T-helper 1 cell treated with Interleukin-12 subunit alpha and Interleukin-12 subunit beta and Interleukin-4 antibody, amounts not matched to agents 30 μg/mL and 1 μg/mL, for 36 hours (primary cell): ENCODE measurements around the gene SHC4.
A peak's percentile ranks its signal among the peaks of the same experiment; 100 is the strongest.

ENCODE experiments used
- H3K27ac Mint-ChIP-seq: one replicate; pipeline ENCODE4 v1.8.0; 2021; ENCODE audit warnings: mild to moderate bottlenecking, mixed read lengths
- H3K27me3 Mint-ChIP-seq: one replicate; pipeline ENCODE4 v1.8.0; 2021; ENCODE audit warnings: low read depth, mixed read lengths
- H3K36me3 Mint-ChIP-seq: one replicate; pipeline ENCODE4 v1.8.0; 2021; ENCODE audit warnings: low read depth, mixed read lengths
- H3K4me1 Mint-ChIP-seq: one replicate; pipeline ENCODE4 v1.8.0; 2021; ENCODE audit warnings: low read depth, mixed read lengths
- H3K4me3 Mint-ChIP-seq: one replicate; pipeline ENCODE4 v1.8.0; 2021; ENCODE audit warnings: mild to moderate bottlenecking, moderate library complexity, mixed read lengths
- H3K9me3 Mint-ChIP-seq: one replicate; pipeline ENCODE4 v1.8.0; 2021; ENCODE audit warnings: mixed read lengths

Gene SHC4

DNA sequence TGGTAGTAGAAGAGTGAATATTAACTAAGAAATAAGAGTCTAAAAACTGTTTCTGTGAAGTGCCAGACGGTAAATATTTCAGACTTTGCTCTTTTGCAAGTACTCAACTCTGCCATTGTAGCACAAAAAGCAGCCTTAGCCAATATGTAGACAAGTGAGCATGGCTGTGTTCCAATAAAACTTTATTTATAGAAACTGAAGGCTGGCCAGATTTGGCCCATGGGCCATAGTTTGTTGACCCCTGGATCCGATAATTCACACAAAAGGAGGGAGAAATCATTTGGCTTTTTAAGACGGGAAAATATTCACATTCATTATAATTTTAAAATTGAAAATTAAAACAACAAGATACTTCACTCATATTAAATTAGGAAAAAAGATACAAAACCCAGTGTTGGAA lies 70.4 kb downstream of the SHC4 start:
- H3K27me3 Mint-ChIP-seq: peaks cover 8% of the 10 kb centered on the region
- H3K36me3 Mint-ChIP-seq: no peaks in the 10 kb centered on the region
- H3K4me1 Mint-ChIP-seq: peaks cover 10% of the 10 kb centered on the region

DNA sequence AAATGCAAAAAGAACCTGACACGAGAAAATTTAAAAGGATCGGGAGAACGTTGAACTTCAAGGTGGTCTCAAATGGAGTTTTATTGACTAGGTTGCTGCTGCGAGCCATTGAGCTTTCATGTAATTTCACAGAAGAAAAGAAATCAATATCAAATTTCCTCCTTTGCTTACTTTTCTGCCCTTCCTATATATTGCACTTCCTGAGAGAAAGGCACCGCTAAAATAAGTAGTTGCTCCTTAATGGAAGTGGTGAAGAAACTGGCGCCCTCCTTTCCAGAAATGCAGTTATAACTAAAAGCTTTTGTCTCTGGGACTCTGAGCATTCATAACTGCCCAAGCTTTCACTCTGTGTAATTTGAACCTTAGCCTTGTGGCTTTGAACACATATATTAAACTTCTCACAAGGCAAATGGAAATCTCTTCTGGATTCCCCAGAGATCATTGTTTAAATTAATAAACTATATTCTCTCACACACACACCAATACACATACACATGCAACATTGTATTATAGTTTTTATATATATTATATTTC lies 72.4 kb downstream of the SHC4 start:
- Mint-ChIP-seq H3K27me3 (peaks cover 8% of the 10 kb centered on the region), H3K4me3 (no peak overlapping the region), H3K9me3 (no peaks in the 10 kb centered on the region), H3K4me1 (peaks cover 17% of the 10 kb centered on the region), H3K27ac (no peak overlapping the region), H3K36me3 (no peaks in the 10 kb centered on the region)

More for the DNA sequence above, 70.4 kb downstream of the SHC4 start:
- Mint-ChIP-seq H3K27ac (no peak overlapping the region), H3K4me3 (no peak overlapping the region), H3K9me3 (no peaks in the 10 kb centered on the region)

DNA sequence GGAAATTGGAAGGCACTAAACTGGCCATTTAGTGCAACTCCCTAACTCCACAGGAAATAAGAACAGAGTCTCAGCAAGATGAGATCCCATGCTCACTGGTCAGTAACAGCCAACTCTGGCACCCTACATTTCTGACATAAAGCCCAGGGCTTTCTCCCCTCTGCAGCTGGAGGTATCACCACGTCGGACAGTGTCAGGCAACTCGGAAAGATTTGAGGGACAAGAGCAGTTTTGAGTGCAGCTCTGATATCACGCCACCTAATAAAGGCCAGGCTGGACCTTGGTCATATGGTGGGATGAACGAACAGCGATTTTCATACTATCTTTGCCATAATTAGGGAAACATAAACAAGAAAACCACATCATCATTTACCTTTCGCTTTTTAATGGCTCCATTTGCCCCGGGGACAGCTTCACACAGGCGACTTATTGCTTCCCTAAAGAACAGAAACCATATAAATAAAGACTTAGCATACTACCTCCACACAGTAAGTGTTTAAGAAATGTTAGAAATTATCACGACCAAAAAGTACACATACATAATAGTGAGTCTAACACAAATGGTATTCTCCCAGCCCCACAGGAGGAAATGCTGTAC lies 73.2 kb downstream of the SHC4 start:
- Mint-ChIP-seq H3K4me3 (no peak overlapping the region), H3K4me1 (peaks cover 17% of the 10 kb centered on the region), H3K9me3 (no peaks in the 10 kb centered on the region), H3K36me3 (no peaks in the 10 kb centered on the region), H3K27ac (no peak overlapping the region), H3K27me3 (peaks cover 8% of the 10 kb centered on the region)

DNA sequence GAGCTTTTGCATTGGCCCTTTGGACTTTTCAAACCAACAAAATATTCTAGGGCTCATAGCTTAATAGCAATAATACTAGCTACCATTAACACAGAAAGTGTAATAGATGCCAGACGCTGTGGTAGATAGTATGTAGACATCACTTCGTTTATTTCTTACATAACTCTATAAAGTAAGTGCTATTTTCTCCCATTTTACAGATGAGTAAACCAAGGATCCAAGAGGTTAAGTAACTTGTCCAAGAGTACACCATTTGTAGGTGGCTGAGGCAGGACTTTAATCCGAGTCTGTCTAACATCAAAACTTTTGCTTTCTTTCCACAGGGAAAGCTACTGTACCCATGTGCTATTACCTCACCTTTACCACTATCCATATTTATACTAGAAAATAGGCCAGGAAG lies 73.8 kb downstream of the SHC4 start:
- Mint-ChIP-seq H3K27me3 (peaks cover 7% of the 10 kb centered on the region), H3K4me1 (peaks cover 17% of the 10 kb centered on the region), H3K36me3 (no peaks in the 10 kb centered on the region), H3K4me3 (no peak overlapping the region), H3K27ac (no peak overlapping the region), H3K9me3 (no peaks in the 10 kb centered on the region)

DNA sequence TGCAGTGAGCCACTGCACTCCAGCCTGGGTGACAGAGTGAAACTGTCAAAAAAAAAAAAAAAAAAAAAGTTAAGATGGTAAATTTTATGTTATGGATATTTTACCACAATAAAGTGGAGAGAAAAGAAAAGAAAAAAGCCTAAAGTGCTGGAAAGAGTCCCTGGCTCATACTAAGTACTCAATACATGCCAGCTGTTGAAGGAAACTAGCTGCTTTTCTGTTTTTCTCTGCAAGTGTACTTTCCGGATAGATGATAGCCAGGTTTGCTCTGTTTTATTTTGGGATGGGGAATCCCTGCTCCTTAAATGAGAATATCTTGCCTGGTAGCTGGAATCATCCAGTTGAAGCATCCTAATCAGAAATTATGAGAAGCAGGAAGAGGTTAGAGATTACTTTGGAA lies 74.9 kb downstream of the SHC4 start:
- Mint-ChIP-seq H3K27me3 (peaks cover 6% of the 10 kb centered on the region), H3K4me1 (peaks cover 12% of the 10 kb centered on the region), H3K27ac (no peak overlapping the region), H3K9me3 (no peaks in the 10 kb centered on the region), H3K4me3 (no peak overlapping the region), H3K36me3 (no peaks in the 10 kb centered on the region)

DNA sequence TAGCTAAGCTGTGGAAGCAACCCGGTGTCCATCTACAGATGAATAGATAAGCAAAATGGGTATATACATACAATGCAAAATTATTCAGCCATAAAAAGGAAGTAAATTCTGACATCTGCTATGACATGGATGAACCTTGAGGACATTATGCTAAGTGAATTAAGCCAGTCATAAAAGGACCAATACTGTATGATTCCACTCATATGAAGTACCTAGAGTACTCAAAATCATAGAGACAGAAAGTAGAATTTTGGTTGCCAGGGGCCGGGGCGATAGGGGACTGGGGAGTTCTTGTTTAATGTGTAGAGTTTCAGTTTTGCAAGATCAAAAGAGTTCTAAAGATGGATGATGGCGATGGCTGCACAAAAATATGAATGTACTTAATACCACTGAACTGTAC lies 75.5 kb downstream of the SHC4 start:
- Mint-ChIP-seq H3K36me3 (no peaks in the 10 kb centered on the region), H3K4me3 (no peak overlapping the region), H3K9me3 (no peaks in the 10 kb centered on the region), H3K4me1 (peaks cover 12% of the 10 kb centered on the region), H3K27ac (peak overlapping the region; percentile 7), H3K27me3 (peaks cover 4% of the 10 kb centered on the region)

GRCh38 chr15:48887144-48887543 lies 76.6 kb downstream of the SHC4 start:
- Mint-ChIP-seq H3K27ac (no peak overlapping the region), H3K4me3 (no peak overlapping the region), H3K4me1 (peaks cover 12% of the 10 kb centered on the region), H3K27me3 (no peaks in the 10 kb centered on the region), H3K9me3 (no peaks in the 10 kb centered on the region), H3K36me3 (no peaks in the 10 kb centered on the region)

- Mint-ChIP-seq H3K27ac (no peak overlapping the region), H3K36me3 (peaks cover 6% of the 10 kb centered on the region), H3K27me3 (no peaks in the 10 kb centered on the region), H3K9me3 (no peaks in the 10 kb centered on the region), H3K4me1 (peaks cover 29% of the 10 kb centered on the region), H3K4me3 (no peak overlapping the region)
Measured at GRCh38 chr15:48883699-48884098, 80.0 kb downstream of the SHC4 start.

- Mint-ChIP-seq H3K4me3 (peak overlapping the region; percentile 99), H3K9me3 (no peaks in the 10 kb centered on the region), H3K27me3 (no peaks in the 10 kb centered on the region), H3K36me3 (peaks cover 15% of the 10 kb centered on the region), H3K4me1 (peaks cover 33% of the 10 kb centered on the region), H3K27ac (no peak overlapping the region)
Measured at GRCh38 chr15:48880070-48880634, 83.6 kb downstream of the SHC4 start.

- peak within 1 kb of the TSS; percentile 99 for H3K4me3 Mint-ChIP-seq
- H3K9me3 Mint-ChIP-seq: no peaks in the 10 kb centered on the region
- H3K36me3 Mint-ChIP-seq: peaks cover 15% of the 10 kb centered on the region
- peaks cover 33% of the 10 kb centered on the region for H3K4me1 Mint-ChIP-seq
- no peaks in the 10 kb centered on the region for H3K27me3 Mint-ChIP-seq
- peak within 1 kb of the TSS; percentile 99 for H3K27ac Mint-ChIP-seq
Measured at GRCh38 chr15:48877630-48878595, 85.8 kb downstream of the SHC4 start, which contains the start of gene EID1. Gene EID1, plus strand, starts transcription at chr15:48878134. Its CDS starts 43 bp downstream, at chr15:48878177.

GRCh38 chr15:48876057-48876456 lies 87.7 kb downstream of the SHC4 start:
- peaks cover 10% of the 10 kb centered on the region for H3K27me3 Mint-ChIP-seq
- H3K27ac Mint-ChIP-seq: no peak overlapping the region
- no peak overlapping the region for H3K4me3 Mint-ChIP-seq
- peaks cover 15% of the 10 kb centered on the region for H3K36me3 Mint-ChIP-seq
- H3K9me3 Mint-ChIP-seq: no peaks in the 10 kb centered on the region
- peaks cover 33% of the 10 kb centered on the region for H3K4me1 Mint-ChIP-seq

DNA sequence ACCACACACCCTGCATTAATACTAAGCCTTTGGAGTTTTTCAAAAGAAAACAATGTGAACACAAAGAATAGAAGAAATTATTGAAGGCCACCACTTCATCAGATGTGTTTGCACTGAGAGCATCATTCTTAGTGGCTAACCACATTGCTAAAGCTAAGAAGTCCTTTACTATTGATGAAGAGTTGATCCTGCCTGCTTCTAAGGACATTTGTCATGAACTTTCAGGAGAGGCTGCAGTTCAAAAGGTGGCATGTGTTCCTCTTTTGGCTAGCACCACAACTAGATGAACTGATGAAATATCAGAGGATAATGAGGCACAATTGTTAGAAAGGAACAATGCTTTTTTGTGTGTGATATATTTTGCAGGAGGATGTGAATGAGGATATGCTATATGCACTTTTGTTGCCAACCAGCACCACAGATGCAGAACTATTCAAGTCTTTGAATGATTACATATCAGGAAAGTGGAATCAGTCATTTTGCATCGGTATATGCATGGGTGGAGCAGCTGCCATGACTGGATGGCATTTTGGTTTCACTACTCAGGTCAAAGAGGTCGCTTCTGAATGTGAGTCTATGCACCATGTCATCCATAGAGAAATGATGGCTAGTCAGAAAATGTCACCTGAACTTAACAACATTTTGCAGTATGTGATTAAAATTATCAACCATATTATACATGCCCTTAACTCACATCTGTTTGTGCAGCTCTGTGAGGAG lies 88.3 kb downstream of the SHC4 start:
- H3K4me1 Mint-ChIP-seq: peaks cover 28% of the 10 kb centered on the region
- peak overlapping the region; percentile 26 for H3K4me3 Mint-ChIP-seq
- H3K9me3 Mint-ChIP-seq: no peaks in the 10 kb centered on the region
- peaks cover 10% of the 10 kb centered on the region for H3K27me3 Mint-ChIP-seq
- H3K36me3 Mint-ChIP-seq: peaks cover 12% of the 10 kb centered on the region
- H3K27ac Mint-ChIP-seq: no peak overlapping the region

DNA sequence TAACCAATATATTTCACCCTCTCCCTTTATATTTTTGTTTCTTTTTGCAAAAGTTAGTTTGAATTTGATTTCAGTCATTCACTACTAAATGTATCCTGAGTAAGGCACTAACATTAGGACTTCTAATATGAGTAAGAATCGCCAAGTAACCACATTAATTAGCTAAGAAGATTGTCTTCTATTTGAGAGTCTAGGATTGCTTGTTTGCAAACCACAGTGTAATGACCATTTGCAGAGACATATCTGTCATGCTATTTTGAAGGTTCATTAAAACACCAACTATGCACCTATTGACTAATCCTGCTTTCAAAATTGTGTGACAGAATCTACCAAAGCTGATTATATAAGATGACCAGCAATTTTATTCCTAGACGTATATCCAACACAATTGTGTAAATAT lies 91.1 kb downstream of the SHC4 start:
- no peak overlapping the region for H3K27ac Mint-ChIP-seq
- H3K9me3 Mint-ChIP-seq: no peaks in the 10 kb centered on the region
- no peaks in the 10 kb centered on the region for H3K36me3 Mint-ChIP-seq
- H3K4me3 Mint-ChIP-seq: no peak overlapping the region
- peaks cover 9% of the 10 kb centered on the region for H3K4me1 Mint-ChIP-seq
- H3K27me3 Mint-ChIP-seq: peaks cover 10% of the 10 kb centered on the region

DNA sequence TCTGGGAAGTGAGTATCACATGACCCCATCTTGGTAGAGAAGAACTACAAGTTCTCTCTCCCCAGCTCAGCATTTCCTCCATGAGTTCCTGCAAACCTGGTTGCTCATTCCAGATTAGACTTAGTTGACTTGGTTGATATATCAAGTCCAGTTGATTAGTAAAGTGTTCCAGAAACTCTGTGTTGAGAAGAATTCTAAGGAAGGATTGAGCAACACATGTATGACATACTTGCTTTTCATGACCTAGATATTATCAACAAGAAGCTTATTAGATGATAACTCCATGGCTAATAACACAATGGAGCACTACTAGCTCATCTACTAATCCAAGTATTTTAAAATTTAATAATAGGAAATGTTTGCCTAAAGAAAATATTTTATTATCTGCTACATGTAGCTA lies 92.2 kb downstream of the SHC4 start:
- Mint-ChIP-seq H3K4me3 (no peak overlapping the region), H3K9me3 (no peaks in the 10 kb centered on the region), H3K4me1 (peaks cover 3% of the 10 kb centered on the region), H3K27ac (no peak overlapping the region), H3K36me3 (no peaks in the 10 kb centered on the region), H3K27me3 (peaks cover 10% of the 10 kb centered on the region)
